IMR-90 (cell line): ENCODE data around the gene KDM1B. TPM values are rescaled to one million over a fixed set of nuclear protein-coding genes. Genes with fewer than 3 reads are reported as not detected.
A peak's percentile ranks its signal among the peaks of the same experiment; 100 is the strongest.

Experiments
- ATAC-seq: fragments of 200-7000 bp; cut with Tn5 transposase; 2 replicates; pipeline ENCODE4 v1.9.1; 2020; ENCODE audit warnings: low read depth, mild to moderate bottlenecking, moderate library complexity
- BruUV-seq: library from RNA; stranded (reverse); fragments of 400-500 nt; replicated peaks from 2 replicates; lab custom pipeline; 2021; lab: Mats Ljungman, UMichigan
- CTCF ChIA-PET: fragments of 300-600 bp; formaldehyde crosslinking; extraction: SDS; loops from one replicate; lab custom pipeline; 2021; ENCODE audit warnings: antibody characterized with exemption; lab: Yijun Ruan, JAX
- POLR2A ChIA-PET: fragments of 300-600 bp; sonication (Branson Sonifier 250); formaldehyde crosslinking; loops from one replicate; lab custom pipeline; 2022; ENCODE audit warnings: antibody characterized with exemption; ENCODE audit not compliant: unreplicated experiment; lab: Charles Lee
- DNase-seq: peaks from one replicate; pipeline ENCODE4 v3.0.0; 2013
- H2AFZ ChIP-seq: replicated peaks from 2 replicates; pipeline ENCODE3; 2013; ENCODE audit warnings: low read length, mild to moderate bottlenecking; ENCODE audit not compliant: poor library complexity
- H2AK5ac ChIP-seq: 2 replicates; pipeline ENCODE4 v1.6.1; 2013; ENCODE audit warnings: low read depth, low read length, inconsistent platforms
- H2AK9ac ChIP-seq: replicated peaks from 2 replicates; pipeline ENCODE3; 2013; ENCODE audit warnings: mild to moderate bottlenecking, low read depth, low read length, moderate library complexity; ENCODE audit not compliant: poor library complexity
- H2BK120ac ChIP-seq: 2 replicates; pipeline ENCODE4 v1.6.1; 2013; ENCODE audit warnings: low read depth, low read length, inconsistent platforms
- H2BK15ac ChIP-seq: 3 replicates; pipeline ENCODE4 v1.6.1; 2013; ENCODE audit warnings: low read depth, low read length, inconsistent platforms
- H2BK20ac ChIP-seq: 2 replicates; pipeline ENCODE4 v1.6.1; 2013; ENCODE audit warnings: low read depth, mild to moderate bottlenecking, inconsistent platforms, low read length, moderate library complexity
- H2BK5ac ChIP-seq: 2 replicates; pipeline ENCODE4 v1.6.1; 2013; ENCODE audit warnings: mild to moderate bottlenecking, low read depth, low read length, inconsistent platforms; ENCODE audit not compliant: poor library complexity, severe bottlenecking
- H3K14ac ChIP-seq: replicated peaks from 2 replicates; pipeline ENCODE4 v1.6.1; 2013; ENCODE audit warnings: low read depth, low read length, inconsistent platforms
- H3K18ac ChIP-seq: 2 replicates; pipeline ENCODE4 v1.6.1; 2013; ENCODE audit warnings: low read depth, low read length, control low read depth
- H3K23ac ChIP-seq: 2 replicates; pipeline ENCODE4 v1.6.1; 2013; ENCODE audit warnings: low read depth, low read length, inconsistent platforms
- H3K27ac ChIP-seq: 2 replicates; pipeline ENCODE4 v1.5.1; 2013; ENCODE audit warnings: mild to moderate bottlenecking, control low read depth, low read length; ENCODE audit not compliant: insufficient read depth
- H3K27me3 ChIP-seq: 2 replicates; pipeline ENCODE4 v1.6.1; 2013; ENCODE audit warnings: low read length; ENCODE audit not compliant: control insufficient read depth, insufficient read depth
- H3K36me3 ChIP-seq: 2 replicates; pipeline ENCODE4 v1.6.1; 2013; ENCODE audit warnings: low read length, mixed read lengths; ENCODE audit not compliant: control insufficient read depth, insufficient read depth
- H3K4ac ChIP-seq: 2 replicates; pipeline ENCODE4 v1.6.1; 2013; ENCODE audit warnings: low read depth, low read length, inconsistent platforms
- H3K4me1 ChIP-seq: 2 replicates; pipeline ENCODE4 v1.6.1; 2013; ENCODE audit warnings: low read length, mixed read lengths; ENCODE audit not compliant: control insufficient read depth, insufficient read depth
- H3K4me2 ChIP-seq: 2 replicates; pipeline ENCODE4 v1.6.1; 2013; ENCODE audit warnings: low read depth, mild to moderate bottlenecking, control low read depth, low read length, moderate library complexity
- H3K4me3 ChIP-seq: 2 replicates; pipeline ENCODE4 v1.5.1; 2013; ENCODE audit warnings: low read depth, mild to moderate bottlenecking, control low read depth, low read length, moderate library complexity; ENCODE audit not compliant: insufficient read depth
- H3K56ac ChIP-seq: 2 replicates; pipeline ENCODE4 v1.6.1; 2013; ENCODE audit warnings: low read length, inconsistent platforms; ENCODE audit not compliant: insufficient read depth; ENCODE audit errors: extremely low read depth
- H3K79me1 ChIP-seq, 2 experiments: 2 replicates each; pipeline ENCODE4 v1.6.1; 2013; ENCODE audit warnings: low read length in 2 of 2, inconsistent platforms in 1 of 2, low read depth in 1 of 2
- H3K9ac ChIP-seq: 2 replicates; pipeline ENCODE4 v1.6.1; 2013; ENCODE audit warnings: low read depth, low read length, control low read depth
- H3K9me1 ChIP-seq: 2 replicates; pipeline ENCODE4 v1.6.1; 2013; ENCODE audit warnings: low read length, inconsistent platforms; ENCODE audit not compliant: insufficient read depth
- H3K9me3 ChIP-seq: 2 replicates; pipeline ENCODE4 v1.6.1; 2013; ENCODE audit warnings: low read length; ENCODE audit not compliant: control insufficient read depth, insufficient read depth
- H4K20me1 ChIP-seq: 2 replicates; pipeline ENCODE4 v1.6.1; 2013; ENCODE audit warnings: low read length, inconsistent platforms; ENCODE audit not compliant: insufficient read depth
- H4K5ac ChIP-seq: 2 replicates; pipeline ENCODE4 v1.6.1; 2013; ENCODE audit warnings: mild to moderate bottlenecking, low read depth, low read length, control low read depth
- H4K8ac ChIP-seq, 2 experiments: 2 replicates each; pipeline ENCODE4 v1.6.1; 2013; ENCODE audit warnings: low read depth in 2 of 2, low read length in 2 of 2, control low read depth in 1 of 2, inconsistent platforms in 1 of 2
- H4K91ac ChIP-seq: 2 replicates; pipeline ENCODE4 v1.6.1; 2013; ENCODE audit warnings: low read depth, low read length, inconsistent platforms; ENCODE audit not compliant: insufficient read depth
- CEBPB ChIP-seq: IDR thresholded peaks from 2 replicates; pipeline ENCODE4 v1.6.1; 2012; ENCODE audit warnings: low read depth, low read length, improper control_type of control experiment
- CHD1 ChIP-seq: IDR thresholded peaks from 2 replicates; pipeline ENCODE4 v1.6.1; 2012; ENCODE audit warnings: low read depth, low read length, improper control_type of control experiment
- ELK1 ChIP-seq: fragments of 150-350 bp; IDR thresholded peaks from 2 replicates; pipeline ENCODE4 v1.6.1; 2016; ENCODE audit warnings: low read depth, mild to moderate bottlenecking, low read length, moderate library complexity, borderline replicate concordance
- FOS ChIP-seq: fragments of 150-350 bp; IDR thresholded peaks from 2 replicates; pipeline ENCODE4 v1.6.1; 2016; ENCODE audit warnings: low read depth, low read length
- MAZ ChIP-seq: IDR thresholded peaks from 2 replicates; pipeline ENCODE4 v1.6.1; 2012; ENCODE audit warnings: low read depth, mild to moderate bottlenecking, low read length, improper control_type of control experiment, moderate library complexity, borderline replicate concordance
- MXI1 ChIP-seq: IDR thresholded peaks from 2 replicates; pipeline ENCODE4 v1.6.1; 2012; ENCODE audit warnings: low read depth, mild to moderate bottlenecking, low read length, moderate library complexity, borderline replicate concordance
- NFE2L2 ChIP-seq: fragments of 150-350 bp; IDR thresholded peaks from 2 replicates; pipeline ENCODE4 v1.6.1; 2016; ENCODE audit warnings: low read depth, mild to moderate bottlenecking, low read length
- RCOR1 ChIP-seq: IDR thresholded peaks from 2 replicates; pipeline ENCODE4 v1.6.1; 2012; ENCODE audit warnings: mild to moderate bottlenecking, low read length, improper control_type of control experiment; ENCODE audit not compliant: insufficient replicate concordance
- RFX5 ChIP-seq: IDR thresholded peaks from 2 replicates; pipeline ENCODE4 v1.8.0; 2012; ENCODE audit warnings: low read depth, mild to moderate bottlenecking, low read length, moderate library complexity
- WGBS, 2 experiments: methylation state at CpG; one replicate each; pipeline versions ENCODE4 v1.1.5 to v1.1.7; 2013; ENCODE audit warnings: missing lambda C conversion rate in 2 of 2; ENCODE audit not compliant: insufficient read length in 1 of 2; ENCODE audit errors: extremely low coverage in 2 of 2; 5-methylcytosine and 5-hydroxymethylcytosine counted together
- dilution Hi-C: fragments of 300-500 bp; cut with HindIII; formaldehyde crosslinking; loops from one replicate; pipeline ENCODE4 v1.14.3; 2018; ENCODE audit warnings: low sequenced_read_pairs; ENCODE audit not compliant: unreplicated experiment
- in situ Hi-C: fragments of 300-500 bp; cut with MboI; formaldehyde crosslinking; loops from 3 replicates; pipeline ENCODE4 v1.14.3; 2019; ENCODE audit warnings: low sequenced_read_pairs, inconsistent platforms, mixed read lengths
- intact Hi-C: fragments of 100-400 bp; cut with micrococcal nuclease; formaldehyde crosslinking; loops from 2 replicates; pipeline ENCODE4 v1.10.0; 2022
- polyA plus RNA-seq, 3 experiments: library from polyadenylated mRNA; depleted of rRNA; stranded (reverse); fragments of >200 nt; gene quantifications; 2 replicates each; pipeline ENCODE4 v1.2.3, GENCODE V29; 2012; ENCODE audit warnings: low replicate concordance in 1 of 3
- total RNA-seq: library from RNA; depleted of rRNA; stranded (reverse); fragments of >200 nt; gene quantifications from 2 replicates; pipeline ENCODE4 v1.2.3, GENCODE V29; 2012

The KDM1B gene
- total and polyA plus RNA-seq, 2 of the 4 experiments (the other 2 are of a cell fraction): 13.2 to 16.7 TPM

GRCh38 chr6:18261877-18262276 is 106.7 kb downstream of the KDM1B start:
- no peaks in the 10 kb centered on the region for H3K27me3 ChIP-seq
- no TSS peak for BruUV-seq
- H3K27ac ChIP-seq: peak overlapping the region; percentile 43; the same call in 1 of the 2 replicates
- no peak overlapping the region for H2BK5ac ChIP-seq
- H3K14ac ChIP-seq: 0 out of 2 replicates have a peak overlapping the region, but pooled peaks have one; percentile 0
- no peak overlapping the region for H2BK120ac ChIP-seq
- H2AK5ac ChIP-seq: peak overlapping the region; percentile 29; the same call in 1 of the 2 replicates
- dilution Hi-C loops (no loop called here), in situ Hi-C loops (no loop called here), intact Hi-C loops (loop anchor here (2.0 to 10.0 kb wide), 3 partner anchors 107 to 1940 kb away; partner anchors contain the start of genes KDM1B, KIF13A and TPMT)
- ChIA-PET CTCF (no interaction called here), POLR2A (no interaction called here)
- H3K23ac ChIP-seq: peak overlapping the region; percentile 44; the same call in 1 of the 2 replicates
- H3K9ac ChIP-seq: no peak overlapping the region
- H3K4me2 ChIP-seq: peak overlapping the region; percentile 80
- H2BK15ac ChIP-seq: no peak overlapping the region
- DNase-seq (no peak), ATAC-seq (no peak)
- TF ChIP-seq MXI1: no peak
- no peak for TF ChIP-seq CEBPB
- no peak for TF ChIP-seq FOS
- no peak for TF ChIP-seq RFX5
- no peak for TF ChIP-seq ELK1
- TF ChIP-seq CHD1: no peak
- TF ChIP-seq NFE2L2: no peak
- TF ChIP-seq MAZ: no peak
- TF ChIP-seq RCOR1: no peak
- peaks cover 6% of the 10 kb centered on the region; the same call in 1 of the 2 replicates for H3K9me1 ChIP-seq
- H4K20me1 ChIP-seq: peaks cover 43% of the 10 kb centered on the region
- H2AK9ac ChIP-seq: no peak overlapping the region
- H3K79me1 ChIP-seq: peaks cover 0 to 26% of the 10 kb centered on the region in 2 experiments; a peak in 2 of 4 replicates
- peaks cover 14% of the 10 kb centered on the region for H3K4me1 ChIP-seq
- peaks cover 7% of the 10 kb centered on the region for H3K36me3 ChIP-seq
- H3K4me3 ChIP-seq: no peak overlapping the region; the same call in 1 of the 2 replicates
- 58% methylated on average over 2 of the region's 6 CpGs; no CpG with 5 or more reads in 1 of the 2 experiments for WGBS, 2 experiments
- no peak overlapping the region for H3K56ac ChIP-seq
- H3K9me3 ChIP-seq: no peaks in the 10 kb centered on the region; the same call in 1 of the 2 replicates
- peak overlapping the region in 1 of 2 experiments; percentile 46; a peak in 2 of 4 replicates for H4K8ac ChIP-seq
- H4K5ac ChIP-seq: peak overlapping the region; percentile 76
- H2BK20ac ChIP-seq: 0 out of 2 replicates have a peak overlapping the region, but pooled peaks have one; percentile 0
- H3K4ac ChIP-seq: peak overlapping the region; percentile 12
- no peak overlapping the region for H3K18ac ChIP-seq
- no peak overlapping the region for H4K91ac ChIP-seq
- H2AFZ ChIP-seq: no peak overlapping the region
